HEK293 (cell line): ENCODE data around the gene ADK.

ENCODE experiments used
- HOXA7 ChIP-seq: sonication (generic); formaldehyde crosslinking; IDR thresholded peaks from 2 replicates; pipeline ENCODE4 v1.8.1; 2022; ENCODE audit warnings: missing genetic modification reagents, borderline replicate concordance
- HOXC10 ChIP-seq: sonication (generic); formaldehyde crosslinking; IDR thresholded peaks from 2 replicates; pipeline ENCODE4 v1.8.1; 2023; ENCODE audit warnings: mild to moderate bottlenecking, missing genetic modification reagents
- INSM2 ChIP-seq: fragments of 450-650 bp; formaldehyde crosslinking; IDR thresholded peaks from 2 replicates; pipeline ENCODE4 v1.5.1; 2016; ENCODE audit warnings: missing biosample characterization, missing genetic modification characterization
- OSR2 ChIP-seq: fragments of 450-650 bp; formaldehyde crosslinking; IDR thresholded peaks from 2 replicates; pipeline ENCODE4 v1.5.1; 2016; ENCODE audit warnings: missing biosample characterization, missing genetic modification characterization
- SP3 ChIP-seq: fragments of 450-650 bp; formaldehyde crosslinking; IDR thresholded peaks from 2 replicates; pipeline ENCODE4 v1.5.1; 2016; ENCODE audit warnings: missing biosample characterization, missing genetic modification characterization
- ZBTB44 ChIP-seq: fragments of 450-650 bp; IDR thresholded peaks from 2 replicates; pipeline ENCODE4 v1.5.1; 2018; ENCODE audit warnings: missing biosample characterization, mild to moderate bottlenecking, missing genetic modification characterization
- ZFP69B ChIP-seq: fragments of 450-650 bp; formaldehyde crosslinking; IDR thresholded peaks from 2 replicates; pipeline ENCODE4 v1.5.1; 2016; ENCODE audit warnings: missing biosample characterization, missing genetic modification characterization
- ZNF114 ChIP-seq: fragments of 450-650 bp; formaldehyde crosslinking; IDR thresholded peaks from 2 replicates; pipeline ENCODE4 v1.5.0; 2017; ENCODE audit warnings: missing biosample characterization, missing genetic modification characterization
- ZNF16 ChIP-seq: fragments of 450-650 bp; formaldehyde crosslinking; IDR thresholded peaks from 2 replicates; pipeline ENCODE4 v1.5.1; 2016; ENCODE audit warnings: low read depth, missing biosample characterization, missing genetic modification characterization
- ZNF239 ChIP-seq: fragments of 450-650 bp; formaldehyde crosslinking; IDR thresholded peaks from 2 replicates; pipeline ENCODE4 v1.5.1; 2016; ENCODE audit warnings: missing biosample characterization, missing genetic modification characterization
- ZNF302 ChIP-seq: fragments of 450-650 bp; formaldehyde crosslinking; IDR thresholded peaks from 2 replicates; pipeline ENCODE4 v1.5.1; 2016; ENCODE audit warnings: missing biosample characterization, missing genetic modification characterization, low read depth
- ZNF366 ChIP-seq: fragments of 450-650 bp; formaldehyde crosslinking; conservative IDR thresholded peaks from 2 replicates; pipeline ENCODE4 v1.5.1; 2016; ENCODE audit warnings: missing biosample characterization, missing genetic modification characterization
- ZNF398 ChIP-seq: fragments of 450-650 bp; formaldehyde crosslinking; IDR thresholded peaks from 2 replicates; pipeline ENCODE4 v1.5.1; 2017; ENCODE audit warnings: missing biosample characterization, missing genetic modification characterization
- ZNF416 ChIP-seq: fragments of 450-650 bp; formaldehyde crosslinking; IDR thresholded peaks from 2 replicates; pipeline ENCODE4 v1.5.1; 2016; ENCODE audit warnings: missing biosample characterization, missing genetic modification characterization
- ZNF426 ChIP-seq: fragments of 450-650 bp; formaldehyde crosslinking; IDR thresholded peaks from 2 replicates; pipeline ENCODE4 v1.5.1; 2017; ENCODE audit warnings: missing biosample characterization, missing genetic modification characterization, mild to moderate bottlenecking, inconsistent platforms, moderate library complexity
- ZNF433 ChIP-seq: fragments of 450-650 bp; formaldehyde crosslinking; IDR thresholded peaks from 2 replicates; pipeline ENCODE4 v1.5.1; 2016; ENCODE audit warnings: missing biosample characterization, missing genetic modification characterization, low read depth
- ZNF510 ChIP-seq: fragments of 450-650 bp; formaldehyde crosslinking; IDR thresholded peaks from 2 replicates; pipeline ENCODE4 v1.5.1; 2018; ENCODE audit warnings: mild to moderate bottlenecking, missing genetic modification characterization, missing biosample characterization; ENCODE audit not compliant: insufficient replicate concordance
- ZNF518A ChIP-seq: fragments of 450-650 bp; formaldehyde crosslinking; conservative IDR thresholded peaks from 2 replicates; pipeline ENCODE4 v1.5.1; 2016; ENCODE audit warnings: low read depth, missing biosample characterization, missing genetic modification characterization
- ZNF548 ChIP-seq: fragments of 450-650 bp; formaldehyde crosslinking; IDR thresholded peaks from 2 replicates; pipeline ENCODE4 v1.5.1; 2016; ENCODE audit warnings: missing biosample characterization, missing genetic modification characterization
- ZNF629 ChIP-seq: fragments of 450-650 bp; formaldehyde crosslinking; IDR thresholded peaks from 2 replicates; pipeline ENCODE4 v1.5.1; 2017; ENCODE audit warnings: missing biosample characterization, missing genetic modification characterization
- ZNF639 ChIP-seq: fragments of 450-650 bp; formaldehyde crosslinking; IDR thresholded peaks from 2 replicates; pipeline ENCODE4 v1.5.1; 2016; ENCODE audit warnings: missing biosample characterization, missing genetic modification characterization
- ZNF692 ChIP-seq: fragments of 450-650 bp; formaldehyde crosslinking; IDR thresholded peaks from 2 replicates; pipeline ENCODE4 v1.5.1; 2016; ENCODE audit warnings: missing biosample characterization, missing genetic modification characterization
- ZNF707 ChIP-seq: fragments of 450-650 bp; formaldehyde crosslinking; IDR thresholded peaks from 2 replicates; pipeline ENCODE4 v1.5.1; 2016; ENCODE audit warnings: missing biosample characterization, missing genetic modification characterization
- ZNF791 ChIP-seq: fragments of 450-650 bp; formaldehyde crosslinking; IDR thresholded peaks from 2 replicates; pipeline ENCODE4 v1.5.1; 2016; ENCODE audit warnings: missing biosample characterization, missing genetic modification characterization
- ZSCAN4 ChIP-seq: fragments of 450-650 bp; formaldehyde crosslinking; IDR thresholded peaks from 2 replicates; pipeline ENCODE4 v1.5.1; 2017; ENCODE audit warnings: missing biosample characterization, missing genetic modification characterization

The ADK gene

GRCh38 chr10:74176380-74177139 lies 25.5 kb downstream of the ADK start (continued):
- TF ChIP-seq ZBTB44 (tag by site-specific recombination) (no peak), ZFP69B (tag by site-specific recombination) (0 out of 2 replicates have a peak, but pooled peaks have one; percentile 15), ZNF416 (tag by site-specific recombination) (no peak), ZNF433 (tag by site-specific recombination) (no peak), ZNF639 (tag by site-specific recombination) (0 out of 2 replicates have a peak, but pooled peaks have one; percentile 12), ZNF629 (tag by site-specific recombination) (peak; percentile 95), ZSCAN4 (peak; percentile 43; the same call in 1 of the 2 replicates), OSR2 (peak; percentile 46; the same call in 1 of the 2 replicates), SP3 (tag by site-specific recombination) (peak; percentile 87), ZNF16 (no peak), ZNF707 (tag by site-specific recombination) (no peak), HOXC10 (CRISPR knock-in tag) (0 out of 2 replicates have a peak, but pooled peaks have one; percentile 85), ZNF239 (tag by site-specific recombination) (no peak), ZNF791 (tag by site-specific recombination) (no peak), ZNF366 (tag by site-specific recombination) (no peak), ZNF518A (no peak), ZNF510 (no peak), ZNF548 (tag by site-specific recombination) (no peak), ZNF692 (tag by site-specific recombination) (peak; percentile 46), ZNF398 (tag by site-specific recombination) (no peak), HOXA7 (no peak), ZNF114 (tag by site-specific recombination) (no peak), ZNF302 (tag by site-specific recombination) (no peak), INSM2 (tag by site-specific recombination) (no peak; the same call in 1 of the 2 replicates), ZNF426 (no peak)
